Gastroesophageal sphincter (tissue), 3 donors: ENCODE measurements around the gene TGIF2.

Experiments
- CTCF ChIP-seq, 4 experiments: fragments of 200-600 bp in 2 of 4; fragments of 450-650 bp in 2 of 4; sonication (generic) in 1 of 4; IDR thresholded peaks; one replicate each; pipeline ENCODE4 v1.5.1; 2017 to 2019; ENCODE audit warnings: antibody characterized with exemption in 4 of 4, mild to moderate bottlenecking in 2 of 4, moderate library complexity in 2 of 4
- EP300 ChIP-seq: sonication (generic); formaldehyde crosslinking; IDR thresholded peaks from one replicate; pipeline ENCODE4 v1.6.1; 2017; ENCODE audit warnings: antibody characterized with exemption, mild to moderate bottlenecking

GRCh38 chr20:36628076-36628475 lies 54.7 kb downstream of the TGIF2 start:
- no peak for TF ChIP-seq CTCF (IDR thresholded peaks at IDR 0.05)
- TF ChIP-seq EP300 = no peak
